Tibial artery (tissue), 4 donors: Measurements from ENCODE around the gene SLC38A10.

Experiments
- DNase-seq, 2 donors: peaks; one replicate each; pipeline ENCODE4 v3.0.0-alpha.2; 2019
- H3K27ac ChIP-seq, 2 donors: fragments of 200-600 bp; sonication (generic) in 1 of 2; 1 replicate in 1 of 2; 2 replicates in 1 of 2; pipeline ENCODE4 v1.5.1; 2018 to 2019; ENCODE audit warnings: mild to moderate bottlenecking in 1 of 2
- H3K27me3 ChIP-seq, 2 donors: fragments of 200-600 bp; sonication (generic) in 1 of 2; one replicate each; pipeline versions ENCODE4 v1.5.1 to v1.6.0; 2016 to 2019
- H3K36me3 ChIP-seq, 3 donors: fragments of 200-600 bp; sonication (generic) in 2 of 3; one replicate each; pipeline ENCODE4 v1.5.1; 2016 to 2019; ENCODE audit warnings: mild to moderate bottlenecking in 2 of 3
- H3K4me1 ChIP-seq, 4 donors: fragments of 200-600 bp; sonication (generic) in 2 of 4; 1 replicate in 3 of 4; 2 replicates in 1 of 4; pipeline ENCODE4 v1.5.1; 2016 to 2019
- H3K4me3 ChIP-seq, 2 donors: fragments of 200-600 bp; sonication (generic) in 1 of 2; 1 replicate in 1 of 2; 2 replicates in 1 of 2; pipeline ENCODE4 v1.5.1; 2018 to 2019; ENCODE audit warnings: mild to moderate bottlenecking in 2 of 2
- H3K9me3 ChIP-seq, 3 donors: fragments of 200-600 bp; sonication (generic) in 1 of 3; one replicate each; pipeline ENCODE4 v1.5.1; 2016 to 2019
- CTCF ChIP-seq, 2 experiments: fragments of 200-600 bp in 1 of 2; fragments of 450-650 bp in 1 of 2; IDR thresholded peaks; one replicate each; pipeline ENCODE4 v1.5.1; 2017 to 2019; ENCODE audit warnings: antibody characterized with exemption in 2 of 2, mild to moderate bottlenecking in 1 of 2, moderate library complexity in 1 of 2
- intact Hi-C: fragments of 100-400 bp; cut with DNase I; formaldehyde crosslinking; loops from one replicate; pipeline ENCODE4 v1.15.0; 2023; ENCODE audit warnings: low total_unique reads

SLC38A10 gene

GRCh38 chr17:81196505-81197408 lies 98.3 kb downstream of the SLC38A10 start:
- no peak for DNase-seq
- TF ChIP-seq CTCF (IDR thresholded peaks at IDR 0.05): no peak

GRCh38 chr17:81195941-81196495 lies 99.1 kb downstream of the SLC38A10 start:
- Histone ChIP-seq H3K27me3 (no peaks in the 10 kb centered on the region), H3K4me1 (no peaks in the 10 kb centered on the region), H3K9me3 (no peaks in the 10 kb centered on the region), H3K36me3 (peaks cover 0 to 87% (median 0%) of the 10 kb centered on the region in 3 donors), H3K27ac (no peak overlapping the region), H3K4me3 (no peak overlapping the region)
- DNase-seq: no peak
- no peak for TF ChIP-seq CTCF (IDR thresholded peaks at IDR 0.05)
- intact Hi-C loops: no loop called here

More at GRCh38 chr17:81196505-81197408, 98.3 kb downstream of the SLC38A10 start:
- no peaks in the 10 kb centered on the region for H3K27me3 ChIP-seq
- H3K9me3 ChIP-seq: no peaks in the 10 kb centered on the region
- peaks cover 0 to 80% (median 0%) of the 10 kb centered on the region in 3 donors for H3K36me3 ChIP-seq
- intact Hi-C loops: no loop called here
- H3K4me1 ChIP-seq: no peaks in the 10 kb centered on the region
- H3K4me3 ChIP-seq: no peak overlapping the region
- no peak overlapping the region for H3K27ac ChIP-seq
